SU-DHL-6 (cell line): ENCODE results near the gene CPNE4.

Experiments used
- EZH2phosphoT487 ChIP-seq: fragments of 200-600 bp; sonication (generic), shearing (Covaris generic); conservative IDR thresholded peaks from 2 replicates; pipeline ENCODE4 v1.6.1; 2018; ENCODE audit warnings: mild to moderate bottlenecking, antibody characterized with exemption, low read length, moderate library complexity, mixed read lengths
- TF ChIP-seq, protein P1 (sequence below): fragments of 200-600 bp; sonication (generic); IDR thresholded peaks from one replicate; pipeline ENCODE4 v1.5.1; 2017; ENCODE audit warnings: antibody characterized with exemption, mild to moderate bottlenecking, low read length, moderate library complexity; ENCODE audit not compliant: insufficient read depth, poor library complexity, severe bottlenecking

DNA sequence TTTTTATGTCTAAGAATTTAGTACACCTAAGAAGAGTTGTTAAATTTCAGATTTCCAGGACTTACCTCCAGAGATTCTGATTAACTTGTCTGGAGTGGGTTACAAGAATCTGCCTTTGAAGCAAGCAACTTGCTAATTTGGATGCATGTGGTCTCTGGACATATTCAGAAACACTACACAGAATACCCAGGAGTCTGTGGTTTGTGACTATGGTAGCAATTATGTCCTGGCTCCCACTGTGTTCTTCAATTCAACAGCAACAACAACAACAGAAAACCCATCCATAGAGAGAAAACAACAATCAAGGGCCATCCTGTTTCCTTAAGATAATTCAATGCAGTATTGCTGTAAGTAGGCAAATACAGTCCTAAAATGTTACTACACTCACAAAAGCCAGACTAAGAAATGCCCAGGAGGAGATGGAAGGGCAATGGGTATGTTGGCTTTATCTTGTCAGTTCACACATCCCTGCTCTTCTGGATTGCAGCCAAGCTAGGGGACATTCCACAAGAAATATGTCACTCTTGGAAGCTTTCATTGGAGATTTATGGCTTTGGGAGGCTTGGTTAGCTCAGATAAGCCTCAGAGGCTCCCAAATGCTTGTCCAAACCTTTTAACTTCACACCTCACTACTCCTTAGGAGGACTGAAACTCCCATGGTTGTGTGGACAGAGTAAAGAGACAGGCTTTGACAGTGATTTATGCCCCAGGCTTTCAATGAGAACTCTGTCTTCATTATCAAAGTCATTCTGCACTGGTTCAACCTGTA is 432.6 kb downstream of the CPNE4 start:
- TF ChIP-seq EZH2phosphoT487 = no peak
- TF ChIP-seq, protein P1, sequence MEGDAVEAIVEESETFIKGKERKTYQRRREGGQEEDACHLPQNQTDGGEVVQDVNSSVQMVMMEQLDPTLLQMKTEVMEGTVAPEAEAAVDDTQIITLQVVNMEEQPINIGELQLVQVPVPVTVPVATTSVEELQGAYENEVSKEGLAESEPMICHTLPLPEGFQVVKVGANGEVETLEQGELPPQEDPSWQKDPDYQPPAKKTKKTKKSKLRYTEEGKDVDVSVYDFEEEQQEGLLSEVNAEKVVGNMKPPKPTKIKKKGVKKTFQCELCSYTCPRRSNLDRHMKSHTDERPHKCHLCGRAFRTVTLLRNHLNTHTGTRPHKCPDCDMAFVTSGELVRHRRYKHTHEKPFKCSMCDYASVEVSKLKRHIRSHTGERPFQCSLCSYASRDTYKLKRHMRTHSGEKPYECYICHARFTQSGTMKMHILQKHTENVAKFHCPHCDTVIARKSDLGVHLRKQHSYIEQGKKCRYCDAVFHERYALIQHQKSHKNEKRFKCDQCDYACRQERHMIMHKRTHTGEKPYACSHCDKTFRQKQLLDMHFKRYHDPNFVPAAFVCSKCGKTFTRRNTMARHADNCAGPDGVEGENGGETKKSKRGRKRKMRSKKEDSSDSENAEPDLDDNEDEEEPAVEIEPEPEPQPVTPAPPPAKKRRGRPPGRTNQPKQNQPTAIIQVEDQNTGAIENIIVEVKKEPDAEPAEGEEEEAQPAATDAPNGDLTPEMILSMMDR = no peak
